A673 (cell line): ENCODE results near the gene DSP. TPM values are rescaled to one million over a fixed set of nuclear protein-coding genes. Genes with fewer than 3 reads are reported as not detected.

ENCODE experiments used
- BruUV-seq: library from RNA; stranded (reverse); fragments of 400-500 nt; replicated peaks from 2 replicates; lab custom pipeline; 2021; lab: Mats Ljungman, UMichigan
- CTCF ChIA-PET: fragments of 300-600 bp; sonication (Branson Sonifier 250); formaldehyde crosslinking; loops from one replicate; lab custom pipeline; 2022; ENCODE audit warnings: antibody characterized with exemption; lab: Charles Lee
- POLR2A ChIA-PET: fragments of 300-600 bp; sonication (Branson Sonifier 250); formaldehyde crosslinking; loops from one replicate; lab custom pipeline; 2022; ENCODE audit warnings: antibody characterized with exemption; ENCODE audit not compliant: low non-redundant PET; lab: Charles Lee
- DNase-seq: peaks from one replicate; pipeline ENCODE4 v3.0.0-alpha.2; 2015; ENCODE audit warnings: low spot score
- H3K27ac ChIP-seq: fragments of 200-600 bp; sonication (generic); 2 replicates; pipeline ENCODE4 v1.5.1; 2016; ENCODE audit warnings: mixed run types, low read depth, mild to moderate bottlenecking, mixed read lengths, antibody characterized with exemption, low read length; ENCODE audit not compliant: poor library complexity, severe bottlenecking
- H3K27me3 ChIP-seq: fragments of 200-600 bp; sonication (generic); replicated peaks from 2 replicates; pipeline ENCODE4 v1.6.1; 2017; ENCODE audit warnings: mixed run types, low read depth, mild to moderate bottlenecking, mixed read lengths, antibody characterized with exemption, low read length; ENCODE audit not compliant: insufficient read depth, poor library complexity
- H3K36me3 ChIP-seq: fragments of 200-600 bp; sonication (generic); 2 replicates; pipeline ENCODE4 v1.6.1; 2016; ENCODE audit warnings: mixed run types, mild to moderate bottlenecking, mixed read lengths, antibody characterized with exemption, low read length; ENCODE audit not compliant: insufficient read depth, poor library complexity, severe bottlenecking
- H3K4me1 ChIP-seq: fragments of 200-600 bp; sonication (generic); 2 replicates; pipeline ENCODE4 v1.6.1; 2017; ENCODE audit warnings: mixed run types, mild to moderate bottlenecking, mixed read lengths, antibody characterized with exemption, low read length; ENCODE audit not compliant: insufficient read depth, poor library complexity, severe bottlenecking
- H3K4me3 ChIP-seq: fragments of 200-600 bp; sonication (generic); 2 replicates; pipeline ENCODE4 v1.5.1; 2016; ENCODE audit warnings: low read depth, mixed run types, mild to moderate bottlenecking, mixed read lengths, low read length; ENCODE audit not compliant: poor library complexity, severe bottlenecking
- H3K9me3 ChIP-seq: fragments of 200-600 bp; sonication (generic); 2 replicates; pipeline ENCODE4 v1.6.1; 2016; ENCODE audit warnings: mixed run types, low read depth, mild to moderate bottlenecking, mixed read lengths, antibody characterized with exemption, low read length; ENCODE audit not compliant: poor library complexity, severe bottlenecking
- CTCF ChIP-seq: fragments of 300-800, 200-600 bp; sonication (generic); conservative IDR thresholded peaks from 2 replicates; pipeline ENCODE4 v1.5.1; 2017; ENCODE audit warnings: low read depth, mild to moderate bottlenecking, antibody characterized with exemption, low read length, moderate library complexity, mixed read lengths
- EZH2 ChIP-seq: fragments of 200-600 bp; sonication (generic); IDR thresholded peaks from 2 replicates; pipeline ENCODE4 v1.6.1; 2017; ENCODE audit warnings: borderline replicate concordance, low read depth, mild to moderate bottlenecking, mixed read lengths, antibody characterized with exemption, low read length; ENCODE audit not compliant: poor library complexity, severe bottlenecking
- intact Hi-C: fragments of 100-400 bp; cut with micrococcal nuclease; formaldehyde crosslinking; loops from one replicate; pipeline ENCODE4 v1.10.0; 2022; ENCODE audit not compliant: unreplicated experiment
- total RNA-seq: library from RNA; stranded (reverse); gene quantifications from 2 replicates; pipeline ENCODE4 v1.2.3, GENCODE V29; 2021

Gene DSP
- total RNA-seq, 1 experiment from 2014 or later: 0.28 TPM

GRCh38 chr6:7526755-7527154 is 14.7 kb upstream of the DSP start:
- CTCF ChIA-PET: no interaction called here

GRCh38 chr6:7528565-7528964 is 12.9 kb upstream of the DSP start:
- TF ChIP-seq CTCF: no peak
- TF ChIP-seq EZH2: no peak
- H3K27me3 ChIP-seq: no peaks in the 10 kb centered on the region
- no TSS peak for BruUV-seq
- H3K36me3 ChIP-seq: no peaks in the 10 kb centered on the region
- no peak overlapping the region for H3K4me3 ChIP-seq
- intact Hi-C loops: no loop called here
- DNase-seq: no peak
- peaks cover 28% of the 10 kb centered on the region for H3K4me1 ChIP-seq
- no peak overlapping the region for H3K27ac ChIP-seq
- H3K9me3 ChIP-seq: no peaks in the 10 kb centered on the region
- ChIA-PET CTCF (no interaction called here), POLR2A (no interaction called here)

More at GRCh38 chr6:7526755-7527154, 14.7 kb upstream of the DSP start:
- peaks cover 34% of the 10 kb centered on the region for H3K4me1 ChIP-seq
- POLR2A ChIA-PET: no interaction called here
- H3K4me3 ChIP-seq: no peak overlapping the region
- no TSS peak for BruUV-seq
- H3K9me3 ChIP-seq: no peaks in the 10 kb centered on the region
- H3K27me3 ChIP-seq: no peaks in the 10 kb centered on the region
- intact Hi-C loops: no loop called here
- no peak overlapping the region for H3K27ac ChIP-seq
- DNase-seq: no peak
- H3K36me3 ChIP-seq: no peaks in the 10 kb centered on the region
- TF ChIP-seq CTCF (no peak), EZH2 (no peak)

GRCh38 chr6:7529141-7529540 is 12.3 kb upstream of the DSP start:
- Histone ChIP-seq H3K27ac (no peak overlapping the region), H3K27me3 (no peaks in the 10 kb centered on the region), H3K9me3 (no peaks in the 10 kb centered on the region), H3K4me1 (peaks cover 23% of the 10 kb centered on the region), H3K36me3 (no peaks in the 10 kb centered on the region), H3K4me3 (no peak overlapping the region)
- ChIA-PET POLR2A (no interaction called here), CTCF (no interaction called here)
- peak; percentile 75 for DNase-seq
- no TSS peak for BruUV-seq
- intact Hi-C loops: no loop called here
- TF ChIP-seq EZH2 (no peak), CTCF (no peak)
